Renal pelvis (tissue), 4 donors: Measurements from ENCODE around the gene BSCL2. TPM values are rescaled to one million over a fixed set of nuclear protein-coding genes. Genes with fewer than 3 reads are reported as not detected.
"Not testable (repeated sequence)": the region's sequence is repeated elsewhere in the genome, so short reads cannot be mapped to it uniquely, and the experiment has no call there.

Source experiments
- DNase-seq: peaks from one replicate; pipeline ENCODE4 v3.0.0-alpha.2; 2013
- polyA plus RNA-seq, 3 donors: library from polyadenylated mRNA; unstranded; fragments of 120-200 nt; gene quantifications; one replicate each; pipeline ENCODE4 v1.2.1, GENCODE V29; 2013; ENCODE audit not compliant: insufficient read length in 3 of 3

The BSCL2 gene
- polyA plus RNA-seq, 3 donors: 65.7 to 72.7 (median 68.1) TPM

DNA sequence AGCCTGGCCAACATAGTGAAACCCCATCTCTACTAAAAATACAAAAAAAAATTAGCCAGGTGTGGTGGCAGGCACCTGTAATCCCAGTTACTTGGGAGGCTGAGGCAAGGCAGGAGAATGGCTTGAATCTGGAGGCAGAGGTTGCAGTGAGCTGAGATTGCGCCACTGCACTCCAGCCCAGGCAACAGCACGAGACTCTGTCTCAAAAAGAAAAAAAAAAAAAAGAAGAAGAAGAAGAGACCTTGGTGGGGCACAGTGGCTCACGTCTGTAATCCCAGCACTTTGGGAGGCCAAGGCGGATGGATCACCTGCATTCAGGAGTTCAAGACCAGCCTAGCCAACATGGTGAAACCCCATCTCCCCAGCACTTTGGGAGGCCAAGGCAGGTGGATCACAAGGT lies 3.3 kb downstream of the BSCL2 start:
- not testable (repeated sequence) for DNase-seq

DNA sequence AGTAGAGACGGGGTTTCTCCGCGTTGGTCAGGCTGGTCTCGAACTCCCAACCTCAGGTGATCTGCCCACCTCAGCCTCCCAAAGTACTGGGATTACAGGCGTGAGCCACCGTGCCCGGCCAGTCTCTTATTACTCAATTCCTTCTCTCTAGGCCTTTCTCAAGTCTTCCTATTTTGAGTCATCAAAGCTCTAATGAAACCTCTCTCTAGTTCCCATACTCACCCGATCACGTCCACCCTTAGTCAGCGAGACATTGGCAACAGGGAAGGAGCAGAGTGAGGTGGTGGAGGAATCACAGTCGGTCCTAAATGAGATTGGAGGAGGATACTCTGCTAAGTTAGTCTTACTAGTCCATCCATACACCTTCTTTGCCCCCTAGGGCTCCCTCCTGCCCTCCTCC lies 5.0 kb downstream of the BSCL2 start:
- no peak for DNase-seq

DNA sequence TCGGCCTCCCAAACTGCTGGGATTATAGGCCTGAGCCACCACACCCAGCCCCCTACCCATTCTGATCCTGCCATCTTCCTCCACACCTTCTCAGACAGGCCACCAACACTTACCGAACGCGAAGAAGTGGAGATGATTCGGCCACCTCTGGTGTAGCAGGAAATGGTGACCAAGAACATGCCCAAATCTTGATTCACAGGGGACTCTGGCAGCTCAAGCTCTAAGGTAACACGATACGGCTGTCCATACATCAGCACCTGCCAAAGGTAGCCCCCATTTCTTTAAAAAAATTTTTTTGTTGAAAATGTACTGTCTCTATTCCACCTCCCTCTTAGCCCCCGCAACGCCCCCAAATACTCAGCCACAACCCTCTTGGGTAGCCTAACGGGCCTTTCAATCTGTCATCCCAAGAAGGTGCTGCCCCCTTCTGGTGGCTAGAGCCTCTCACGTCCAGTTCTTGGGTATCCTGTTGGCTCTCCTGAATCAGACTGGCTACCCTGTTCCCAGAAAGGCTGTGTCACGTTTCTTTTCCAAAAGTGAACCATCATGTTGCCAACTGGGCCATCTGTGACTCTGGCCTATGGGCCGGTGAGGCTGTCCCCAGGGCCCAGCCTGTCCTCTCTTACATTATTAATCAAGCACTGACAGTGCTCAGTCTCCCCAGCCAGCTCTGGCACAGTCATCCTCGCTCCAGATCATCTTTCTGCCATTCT lies 12.6 kb downstream of the BSCL2 start:
- DNase-seq: peak; percentile 81

DNA sequence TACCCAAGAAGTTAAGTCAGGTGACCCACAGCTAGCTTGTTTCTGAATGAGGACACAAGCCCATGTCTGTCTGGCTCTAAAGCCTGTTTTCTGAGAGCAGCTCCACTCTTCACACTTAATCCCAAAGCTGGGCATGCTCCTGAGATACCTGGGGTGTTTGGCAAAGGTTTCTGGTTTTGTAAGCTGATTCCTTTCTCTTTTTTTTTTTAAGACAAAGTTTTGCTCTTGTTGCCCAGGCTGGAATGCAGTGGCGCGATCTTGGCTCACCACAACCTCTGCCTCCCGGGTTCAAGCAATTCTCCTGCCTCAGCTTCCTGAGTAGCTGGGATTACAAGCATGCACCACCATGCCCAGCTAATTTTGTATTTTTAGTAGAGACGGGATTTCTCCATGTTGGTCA lies 13.6 kb downstream of the BSCL2 start:
- DNase-seq: not testable (repeated sequence)

DNA sequence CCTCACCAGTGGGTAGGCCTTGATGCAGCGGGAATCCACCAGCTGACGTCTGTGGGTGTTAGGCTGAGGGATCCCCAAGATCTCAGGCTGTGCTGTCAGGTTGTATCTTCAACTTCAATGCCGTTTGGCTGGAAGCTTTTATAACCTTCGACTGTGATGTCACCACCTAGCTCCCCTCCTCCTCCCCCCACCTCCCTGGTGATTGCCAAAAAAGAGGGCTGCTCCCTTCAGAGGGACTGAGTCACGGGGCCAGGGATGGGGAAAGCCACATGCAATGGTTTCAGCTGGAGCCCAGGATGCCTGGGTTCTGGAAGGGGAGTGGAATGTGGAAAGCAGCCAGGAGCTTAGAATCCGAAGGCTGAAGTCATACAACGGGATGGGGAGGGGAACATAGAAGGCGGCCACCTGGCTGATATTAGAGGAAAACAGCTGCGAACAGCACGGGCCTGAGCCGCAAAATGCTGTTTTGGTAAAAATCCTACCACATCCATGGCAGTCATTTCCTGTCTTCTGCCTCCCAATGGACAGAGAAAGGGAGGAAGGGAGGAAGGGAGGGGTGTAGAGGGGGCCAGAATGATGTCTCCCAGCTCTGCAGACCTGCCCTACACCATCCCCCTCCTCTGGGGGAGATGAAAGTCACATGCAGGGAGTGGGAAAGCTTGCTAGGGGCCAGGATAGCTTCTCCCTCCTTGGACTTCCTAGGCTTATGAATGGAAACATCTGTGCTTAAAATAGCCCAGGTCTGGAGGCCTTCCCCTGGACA lies 17.6 kb downstream of the BSCL2 start, which contains the start of gene LRRN4CL:
TSS of gene LRRN4CL (minus strand) at position 110 of the 763 bp plus-strand sequence. CDS start 1,022 bp downstream, outside the sequence.
- no peak for DNase-seq

DNA sequence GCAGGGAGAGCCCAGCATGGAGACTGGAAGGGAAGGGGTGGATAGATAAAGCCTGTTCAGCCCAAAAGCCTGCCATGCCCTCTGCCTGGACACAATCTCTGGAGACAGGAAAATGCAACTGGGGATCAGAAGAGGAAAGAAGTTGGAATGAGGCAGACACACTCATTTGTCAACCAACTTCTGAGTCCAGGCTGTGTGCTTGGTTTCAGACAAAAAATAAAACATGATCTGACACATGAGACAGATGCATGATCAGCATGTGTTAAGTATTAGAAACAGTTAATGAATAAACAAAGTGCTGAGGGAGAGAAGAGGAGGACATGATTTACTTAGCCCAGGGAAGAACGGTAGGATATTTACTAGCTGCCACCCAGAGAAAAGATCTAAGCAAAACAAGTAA lies 18.7 kb downstream of the BSCL2 start:
- no peak for DNase-seq

DNA sequence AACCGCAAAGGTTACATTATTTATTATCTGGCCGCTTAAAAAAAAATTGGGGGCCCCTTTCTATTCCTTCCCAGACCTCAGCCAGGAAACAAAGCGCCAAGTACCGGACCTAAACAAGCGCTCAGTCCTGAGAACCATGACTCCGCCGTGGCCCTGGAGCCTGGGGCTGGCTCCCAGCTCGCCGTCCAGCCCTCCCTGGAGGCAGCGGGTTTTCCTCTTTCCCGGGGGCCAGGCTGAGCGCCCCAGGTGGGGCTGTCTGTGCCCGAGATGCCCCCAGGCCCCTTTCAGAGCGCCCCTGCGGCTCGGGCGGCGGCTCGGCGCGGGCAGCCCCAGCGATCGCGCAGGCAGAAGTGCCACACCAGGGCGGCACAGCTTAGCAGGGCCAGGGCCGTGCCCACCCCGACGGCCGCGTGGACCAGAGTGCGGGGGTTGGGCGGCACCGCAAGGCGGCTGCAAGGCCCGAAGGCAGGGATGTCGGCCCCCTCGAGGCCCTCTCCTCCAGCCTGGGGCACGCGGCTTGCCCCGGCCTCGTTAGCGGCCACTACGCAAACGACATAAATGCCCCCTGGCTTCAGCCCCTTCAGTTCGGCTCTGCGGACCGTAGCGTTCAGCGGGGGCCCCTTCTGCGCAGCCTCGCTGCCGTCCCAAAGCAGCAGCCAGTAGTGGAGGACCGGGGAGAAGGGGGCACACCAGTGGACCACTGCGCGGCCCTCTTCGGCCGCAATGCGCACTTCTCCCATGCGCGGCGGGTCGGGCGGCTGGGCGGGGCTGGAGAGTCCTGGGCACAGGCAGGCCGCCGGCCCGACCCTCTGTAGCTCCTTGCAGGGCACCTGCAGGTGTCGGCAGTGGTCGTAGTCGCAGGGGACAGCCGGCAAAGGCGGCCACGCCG lies 19.5 kb downstream of the BSCL2 start:
- no peak for DNase-seq

DNA sequence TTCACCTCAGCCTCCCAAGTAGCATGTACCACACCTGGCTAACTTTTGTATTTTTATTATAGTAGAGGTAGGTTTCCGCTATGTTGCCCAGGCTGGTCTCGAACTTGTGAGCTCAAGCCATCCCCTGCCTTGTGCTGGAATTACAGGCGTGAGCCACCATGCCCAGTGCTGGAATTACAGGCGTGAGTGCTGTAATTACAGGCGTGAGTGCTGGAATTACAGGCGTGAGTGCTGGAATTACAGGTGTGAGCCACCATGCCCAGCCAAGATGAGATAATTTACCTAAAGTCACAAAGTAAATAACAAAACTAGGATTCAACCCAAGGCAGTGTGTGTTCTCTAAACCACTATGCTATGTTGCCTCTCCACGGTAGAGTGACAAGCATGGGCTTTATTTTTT lies 24.7 kb downstream of the BSCL2 start:
- DNase-seq: no peak

DNA sequence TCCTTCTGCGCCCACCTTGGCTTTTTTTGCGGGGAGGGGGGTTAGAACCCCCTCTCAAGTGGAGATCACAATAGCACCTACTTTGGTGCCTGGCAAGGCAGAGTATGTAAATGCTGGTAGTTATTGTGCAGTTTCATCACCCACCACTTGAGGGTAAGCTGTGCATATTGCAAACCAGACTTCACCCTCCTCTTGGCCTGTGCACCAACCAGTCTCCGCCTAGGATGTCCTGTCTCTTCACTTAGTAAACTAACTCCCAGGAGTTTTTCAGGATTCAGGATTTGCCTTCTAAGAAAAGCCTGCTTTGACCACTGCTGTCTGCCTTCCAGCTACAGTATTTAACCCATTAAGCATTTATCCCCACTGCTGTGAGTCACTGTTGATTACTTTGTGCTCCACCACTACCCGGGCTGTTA lies 26.4 kb downstream of the BSCL2 start:
- peak; percentile 41 for DNase-seq

DNA sequence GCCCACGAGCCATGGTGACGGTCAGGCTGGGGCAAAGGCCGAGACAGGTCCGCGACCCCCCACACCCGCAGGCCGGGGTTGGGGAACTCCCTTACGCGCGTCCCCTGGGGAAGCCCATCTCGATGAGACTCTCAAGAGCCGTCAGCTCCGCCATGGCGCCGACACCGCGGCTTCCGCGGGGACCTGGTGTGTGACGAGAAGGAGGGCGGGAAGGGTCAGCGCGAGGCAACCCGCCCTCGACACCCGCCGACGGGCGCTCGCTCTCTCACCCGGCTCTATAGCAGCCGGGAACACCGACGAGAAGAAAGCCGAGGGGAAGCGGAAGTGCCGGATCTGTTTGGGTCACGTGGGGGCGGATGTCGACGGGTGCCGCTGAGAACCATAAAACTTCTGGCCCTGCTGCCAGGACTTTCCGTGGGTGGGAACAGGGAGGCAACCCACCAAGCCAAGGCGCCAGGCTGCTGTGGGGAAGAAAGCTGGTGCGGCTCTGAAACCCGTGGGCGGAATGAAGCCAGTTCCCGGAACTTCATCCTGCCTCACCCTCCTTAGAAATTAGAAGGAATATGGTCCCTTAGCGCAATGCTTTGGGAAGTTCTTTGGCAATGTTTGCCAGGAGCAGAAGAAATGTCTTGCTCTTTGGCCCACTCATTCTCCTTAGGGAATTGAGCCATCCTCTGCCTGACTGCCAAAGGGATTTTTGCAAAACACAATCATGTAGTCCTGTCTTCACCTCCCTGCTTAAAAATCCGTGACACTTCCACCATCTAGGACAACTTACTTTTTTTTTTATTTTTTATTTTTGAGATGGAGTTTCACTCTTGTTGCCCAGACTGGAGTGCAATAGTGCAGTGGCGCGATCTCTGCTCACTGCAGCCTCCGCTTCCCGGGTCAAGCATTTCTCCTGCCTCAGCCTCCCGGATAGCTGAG lies 28.2 kb downstream of the BSCL2 start, which contains the start of gene UBXN1:
TSS of gene UBXN1 (minus strand) at position 304 of the 927 bp plus-strand sequence. CDS start at position 154, 150 bp downstream.
- DNase-seq: peak; percentile 87

DNA sequence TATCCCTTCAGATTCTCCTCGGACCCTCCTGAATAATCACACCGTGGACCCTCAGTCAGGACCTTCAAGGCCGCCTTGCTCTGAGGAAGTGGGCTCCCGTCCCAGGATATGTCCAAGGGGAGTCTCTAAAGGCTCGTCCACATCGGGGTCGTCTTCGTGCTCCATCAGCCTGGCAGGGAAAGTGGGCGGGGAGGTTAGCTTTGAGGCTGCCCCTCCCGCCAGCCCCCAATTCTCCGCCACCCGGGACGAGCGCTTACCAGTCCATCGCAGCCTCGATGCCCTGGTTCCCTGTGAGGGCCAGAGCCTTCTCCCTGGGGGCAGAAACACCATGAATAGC lies 28.8 kb downstream of the BSCL2 start:
- no peak for DNase-seq

DNA sequence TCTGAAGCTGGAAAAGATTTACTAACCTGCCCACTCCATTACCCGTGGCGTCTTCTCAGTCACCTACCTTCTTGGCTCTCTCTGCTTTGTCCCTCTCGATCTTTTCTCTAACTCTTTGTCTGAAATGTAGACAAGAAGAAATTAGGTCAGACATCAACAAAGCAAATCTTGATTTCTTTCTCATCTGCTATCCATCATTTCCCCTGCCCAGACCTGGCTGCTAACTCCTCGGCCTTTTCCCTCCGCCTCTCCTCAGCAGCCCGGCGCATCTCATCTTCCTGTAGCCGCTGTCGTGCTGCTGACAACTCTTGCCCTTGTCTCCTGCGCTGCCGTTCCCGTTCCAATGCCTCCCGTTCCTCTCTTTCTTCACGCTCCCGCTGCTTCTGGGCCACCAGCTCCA lies 29.5 kb downstream of the BSCL2 start:
- DNase-seq: no peak

DNA sequence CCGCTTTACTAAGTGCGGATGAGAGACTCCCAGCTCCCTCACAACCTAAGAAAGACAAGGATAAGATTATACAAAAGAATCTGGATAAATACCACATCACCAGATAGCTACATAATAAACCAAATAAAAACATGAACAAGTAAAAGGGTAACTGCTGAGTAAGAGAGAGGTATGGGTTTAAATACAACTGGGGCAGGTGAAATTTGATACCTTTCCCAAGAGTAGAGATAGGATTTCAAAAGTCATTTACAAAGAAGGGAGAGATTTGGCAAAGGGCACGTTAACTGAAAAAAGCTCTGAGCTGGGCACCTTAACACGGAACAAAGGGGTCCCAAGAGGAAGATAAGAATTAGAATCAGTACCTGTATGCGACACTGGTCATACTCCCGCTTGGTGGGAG lies 30.1 kb downstream of the BSCL2 start:
- DNase-seq: no peak

DNA sequence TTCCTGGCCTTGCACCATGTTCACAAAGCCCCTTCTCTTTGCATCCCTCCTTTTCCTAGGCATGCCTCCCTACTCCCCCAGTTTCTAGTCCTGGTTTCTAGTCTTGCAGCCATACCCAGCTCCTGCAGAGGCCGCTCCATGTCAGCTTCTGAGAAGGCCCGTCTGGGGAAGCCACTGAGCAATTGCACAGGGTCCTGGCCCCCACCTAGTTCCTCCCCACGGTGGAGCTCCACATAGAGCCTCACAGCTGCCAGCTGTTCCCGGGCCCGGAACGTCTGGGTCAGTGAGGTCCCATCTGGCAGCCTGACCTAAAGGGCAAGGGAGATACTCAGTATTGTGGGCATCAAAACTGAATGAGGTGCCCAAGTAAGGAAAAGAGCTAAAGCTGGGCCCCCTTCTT lies 30.5 kb downstream of the BSCL2 start:
- no peak for DNase-seq

DNA sequence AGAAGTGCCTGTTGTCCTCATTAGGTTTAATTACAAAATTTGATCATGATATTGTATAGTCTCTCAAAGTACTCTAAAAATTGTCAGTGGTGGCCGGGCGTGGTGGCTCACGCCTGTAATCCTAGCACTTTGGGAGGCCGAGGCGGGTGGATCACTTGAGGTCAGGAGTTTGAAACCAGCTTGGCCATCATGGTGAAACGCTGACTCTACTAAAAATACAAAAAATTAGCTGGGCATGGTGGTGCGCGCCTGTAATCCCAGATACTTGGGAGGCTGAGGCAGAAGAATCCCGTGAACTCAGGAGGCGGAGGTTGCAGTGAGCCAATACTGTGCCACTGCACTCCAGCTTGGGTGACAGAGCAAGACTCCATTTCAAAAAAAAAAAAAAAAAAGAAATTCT lies 31.8 kb downstream of the BSCL2 start:
- not testable (repeated sequence) for DNase-seq

DNA sequence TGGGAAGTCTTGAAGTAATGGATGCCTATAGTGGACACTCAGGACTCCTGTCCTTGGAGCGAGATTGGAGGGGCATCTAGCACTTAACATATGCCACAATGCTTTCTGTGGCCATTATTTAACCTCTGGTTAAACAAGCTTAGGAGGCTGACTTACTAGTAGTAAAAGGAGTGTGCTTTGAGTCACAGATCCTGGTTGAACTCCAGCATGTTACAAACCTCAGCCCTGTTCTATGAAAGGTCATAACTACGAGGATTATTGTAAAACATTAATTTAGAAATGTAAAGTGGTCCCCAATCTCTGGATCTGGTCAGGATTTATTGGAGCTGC lies 34.1 kb downstream of the BSCL2 start:
- no peak for DNase-seq

DNA sequence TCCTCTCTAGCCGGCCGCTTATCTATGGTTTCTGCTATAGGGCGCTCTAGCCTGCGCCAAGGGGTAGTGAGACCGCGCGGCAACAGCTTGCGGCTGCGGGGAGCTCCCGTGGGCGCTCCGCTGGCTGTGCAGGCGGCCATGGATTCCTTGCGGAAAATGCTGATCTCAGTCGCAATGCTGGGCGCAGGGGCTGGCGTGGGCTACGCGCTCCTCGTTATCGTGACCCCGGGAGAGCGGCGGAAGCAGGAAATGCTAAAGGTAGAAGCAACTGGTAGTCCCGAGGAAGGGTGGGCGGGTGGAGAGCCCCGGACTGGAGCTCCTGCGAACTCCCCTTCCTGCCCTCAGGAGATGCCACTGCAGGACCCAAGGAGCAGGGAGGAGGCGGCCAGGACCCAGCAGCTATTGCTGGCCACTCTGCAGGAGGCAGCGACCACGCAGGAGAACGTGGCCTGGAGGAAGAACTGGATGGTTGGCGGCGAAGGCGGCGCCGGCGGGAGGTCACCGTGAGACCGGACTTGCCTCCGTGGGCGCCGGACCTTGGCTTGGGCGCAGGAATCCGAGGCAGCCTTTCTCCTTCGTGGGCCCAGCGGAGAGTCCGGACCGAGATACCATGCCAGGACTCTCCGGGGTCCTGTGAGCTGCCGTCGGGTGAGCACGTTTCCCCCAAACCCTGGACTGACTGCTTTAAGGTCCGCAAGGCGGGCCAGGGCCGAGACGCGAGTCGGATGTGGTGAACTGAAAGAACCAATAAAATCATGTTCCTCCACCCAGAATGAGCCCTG lies 35.4 kb downstream of the BSCL2 start, which contains the start of the genes LBHD1 and UQCC3:
TSS of gene LBHD1 (minus strand) at position 660 of the 782 bp plus-strand sequence. CDS start 2,236 bp downstream, outside the sequence.
TSS of gene UQCC3 (plus strand) at position 66 of the 782 bp plus-strand sequence. CDS start at position 139, 73 bp downstream.
- DNase-seq: peak; percentile 86

DNA sequence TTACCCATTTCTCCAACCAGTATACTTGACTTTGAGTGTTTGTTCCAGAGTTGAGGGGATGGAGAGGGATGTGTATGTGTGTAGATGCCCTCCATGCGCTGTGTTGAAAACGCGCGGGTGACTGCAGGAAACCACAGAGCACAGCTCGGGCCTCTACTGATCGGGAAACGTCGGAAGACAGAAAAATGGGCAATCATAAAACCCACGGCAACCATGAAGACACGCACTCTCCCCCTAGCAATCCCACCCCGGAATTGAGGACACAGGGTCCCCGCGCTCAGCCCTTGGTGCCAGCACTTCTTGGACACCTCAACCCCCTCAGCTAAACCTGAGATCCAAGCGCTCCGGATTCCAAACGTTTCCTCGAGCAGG lies 36.0 kb downstream of the BSCL2 start:
- DNase-seq: peak; percentile 31

DNA sequence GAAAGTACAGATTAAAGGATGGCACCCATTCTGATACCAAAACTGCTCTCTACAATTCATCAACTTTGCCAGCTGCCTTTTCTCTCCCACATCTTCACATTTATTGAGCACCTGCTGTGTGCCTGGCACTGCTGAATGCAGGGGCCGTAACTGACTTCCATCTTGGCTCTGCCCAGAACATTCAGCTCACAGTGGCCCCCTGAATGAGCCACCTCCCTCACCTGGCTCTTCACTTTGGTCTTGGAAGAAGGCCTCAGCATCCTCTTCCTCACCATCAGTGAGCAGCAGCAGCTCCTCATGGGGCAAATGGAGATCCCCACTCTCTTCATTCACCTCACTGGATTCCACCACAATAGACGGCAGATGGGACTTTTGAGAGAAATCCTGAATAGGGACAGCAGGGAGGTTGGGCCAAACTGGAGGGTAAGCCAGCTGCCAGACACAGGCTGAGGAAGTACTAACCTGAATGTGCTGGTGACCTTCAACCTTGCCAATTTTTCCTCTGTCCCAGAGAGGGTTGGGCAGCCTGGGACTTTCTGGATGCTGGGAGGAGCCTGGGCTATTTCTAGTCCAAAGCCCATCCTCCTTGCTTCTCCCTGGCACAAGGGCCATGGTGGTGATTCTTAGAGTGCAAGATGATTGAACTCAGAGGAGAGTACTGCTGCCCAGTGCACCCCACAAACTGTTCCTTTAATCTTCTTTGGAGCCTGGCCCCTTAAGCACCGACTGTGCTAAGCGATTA lies 37.6 kb downstream of the BSCL2 start:
- no peak for DNase-seq
